ENCODE results near the gene OPN1LW.

Gene OPN1LW

DNA sequence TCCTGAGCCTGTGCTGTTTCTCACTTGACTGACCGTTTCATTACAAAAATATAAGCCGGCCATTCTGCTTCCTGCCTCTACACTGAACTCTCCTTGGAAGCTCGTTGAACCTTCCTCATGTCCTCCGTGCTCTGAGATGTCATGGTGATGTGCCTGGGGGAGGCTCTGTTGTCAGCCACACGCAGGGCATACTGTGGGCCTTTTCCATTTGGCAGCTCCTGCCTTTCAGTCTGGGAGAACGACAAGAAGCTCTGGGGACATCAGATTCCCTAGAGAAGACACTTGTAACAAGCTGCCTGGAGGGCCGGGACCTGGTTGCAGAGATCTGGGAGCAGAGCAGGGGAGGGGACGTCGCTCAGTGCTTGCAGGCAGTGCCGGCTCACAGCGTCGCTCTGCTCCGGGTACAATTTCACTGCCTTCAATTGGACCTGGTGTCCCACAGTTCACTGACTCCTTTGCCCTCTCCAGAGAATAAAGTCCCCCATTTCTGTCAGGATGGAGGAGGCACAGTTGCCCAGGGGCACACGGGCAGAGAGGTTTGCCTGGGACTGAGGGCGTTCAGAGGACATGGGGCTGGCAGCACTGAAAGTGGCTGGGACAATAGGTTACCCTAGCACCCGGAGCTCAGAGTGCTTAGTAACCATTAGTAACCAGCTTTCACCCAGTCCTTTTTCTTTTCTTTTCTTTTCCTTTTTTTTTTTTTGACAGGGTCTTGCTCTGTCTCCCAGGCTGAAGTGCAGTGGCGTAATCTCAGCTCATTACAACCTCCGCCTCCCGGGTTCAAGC, 27.4 kb upstream of the OPN1LW start:
- Histone ChIP-seq H3K4me3 (ENCODE audit: low read depth in 1 of 2, low read length in 1 of 2) (no peak overlapping the region), H3K9me3 (no peaks in the 10 kb centered on the region), H3K27ac (no peak overlapping the region), H3K27me3 (no peaks in the 10 kb centered on the region), H3K4me1 (ENCODE audit: control insufficient read depth in 1 of 2, insufficient read depth in 1 of 2, low read depth in 1 of 2, low read length in 1 of 2) (peaks cover 9 to 27% of the 10 kb centered on the region in 2 experiments), H3K36me3 (no peaks in the 10 kb centered on the region)
- TF ChIP-seq, protein P1, sequence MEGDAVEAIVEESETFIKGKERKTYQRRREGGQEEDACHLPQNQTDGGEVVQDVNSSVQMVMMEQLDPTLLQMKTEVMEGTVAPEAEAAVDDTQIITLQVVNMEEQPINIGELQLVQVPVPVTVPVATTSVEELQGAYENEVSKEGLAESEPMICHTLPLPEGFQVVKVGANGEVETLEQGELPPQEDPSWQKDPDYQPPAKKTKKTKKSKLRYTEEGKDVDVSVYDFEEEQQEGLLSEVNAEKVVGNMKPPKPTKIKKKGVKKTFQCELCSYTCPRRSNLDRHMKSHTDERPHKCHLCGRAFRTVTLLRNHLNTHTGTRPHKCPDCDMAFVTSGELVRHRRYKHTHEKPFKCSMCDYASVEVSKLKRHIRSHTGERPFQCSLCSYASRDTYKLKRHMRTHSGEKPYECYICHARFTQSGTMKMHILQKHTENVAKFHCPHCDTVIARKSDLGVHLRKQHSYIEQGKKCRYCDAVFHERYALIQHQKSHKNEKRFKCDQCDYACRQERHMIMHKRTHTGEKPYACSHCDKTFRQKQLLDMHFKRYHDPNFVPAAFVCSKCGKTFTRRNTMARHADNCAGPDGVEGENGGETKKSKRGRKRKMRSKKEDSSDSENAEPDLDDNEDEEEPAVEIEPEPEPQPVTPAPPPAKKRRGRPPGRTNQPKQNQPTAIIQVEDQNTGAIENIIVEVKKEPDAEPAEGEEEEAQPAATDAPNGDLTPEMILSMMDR (IDR thresholded peaks at IDR 0.05) = no peak

DNA sequence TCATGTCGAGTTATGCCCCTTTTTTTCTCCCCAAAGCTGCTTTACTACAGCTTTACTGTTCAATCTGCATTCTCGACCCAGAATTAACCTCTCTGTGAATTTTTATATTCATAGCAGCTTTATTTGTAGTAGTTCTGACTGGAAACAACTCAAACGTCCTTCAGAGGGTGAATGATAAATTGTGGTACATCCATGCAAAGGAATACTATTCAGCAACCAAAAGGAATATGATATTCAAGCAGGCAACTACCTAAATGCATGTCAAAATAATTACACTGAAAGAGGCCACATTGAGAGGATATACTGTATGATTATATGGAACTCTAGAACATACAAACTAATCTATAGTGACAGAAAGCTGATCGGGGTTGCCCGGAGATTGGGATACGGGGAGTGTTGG, 26.5 kb upstream of the OPN1LW start:
- TF ChIP-seq, protein P1 (IDR thresholded peaks at IDR 0.05) = no peak
- Histone ChIP-seq H3K27ac (no peak overlapping the region), H3K4me3 (ENCODE audit: low read depth in 1 of 2, low read length in 1 of 2) (no peak overlapping the region), H3K9me3 (no peaks in the 10 kb centered on the region), H3K4me1 (ENCODE audit: control insufficient read depth in 1 of 2, insufficient read depth in 1 of 2, low read depth in 1 of 2, low read length in 1 of 2) (peaks cover 9 to 29% of the 10 kb centered on the region in 2 experiments), H3K36me3 (no peaks in the 10 kb centered on the region), H3K27me3 (no peaks in the 10 kb centered on the region)

DNA sequence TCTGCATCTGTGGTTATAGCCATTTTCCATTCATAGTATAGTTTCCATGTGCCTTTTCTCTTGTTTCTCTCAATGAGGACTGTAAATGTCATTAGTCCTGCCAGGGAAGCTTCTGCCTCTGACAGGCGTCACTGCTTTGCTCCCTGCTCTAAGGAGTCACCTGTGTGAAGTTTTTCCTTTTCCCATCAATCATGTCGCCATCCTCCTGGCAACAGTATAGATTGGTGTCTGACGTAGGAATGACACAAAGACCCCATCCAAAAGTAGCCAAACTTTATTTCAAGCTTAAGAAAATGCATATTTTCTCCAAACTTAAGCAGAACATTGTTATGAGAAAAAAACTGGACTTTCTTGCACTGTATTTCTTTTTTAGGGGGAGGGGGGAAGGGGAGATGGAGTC, 23.5 kb upstream of the OPN1LW start:
- TF ChIP-seq, protein P1 (IDR thresholded peaks at IDR 0.05) = no peak
- Histone ChIP-seq H3K4me3 (ENCODE audit: low read depth in 1 of 2, low read length in 1 of 2) (no peak overlapping the region), H3K36me3 (no peaks in the 10 kb centered on the region)

GRCh38 chrX:154121207-154121606, 22.8 kb upstream of the OPN1LW start:
- Histone ChIP-seq H3K36me3 (no peaks in the 10 kb centered on the region), H3K9me3 (no peaks in the 10 kb centered on the region), H3K27ac (peak overlapping the region; percentile 94), H3K4me3 (ENCODE audit: low read depth in 1 of 2, low read length in 1 of 2) (no peak overlapping the region), H3K27me3 (no peaks in the 10 kb centered on the region), H3K4me1 (ENCODE audit: control insufficient read depth in 1 of 2, insufficient read depth in 1 of 2, low read depth in 1 of 2, low read length in 1 of 2) (peaks cover 23 to 28% of the 10 kb centered on the region in 2 experiments)
- TF ChIP-seq, protein P1 (IDR thresholded peaks at IDR 0.05) = no peak

More for the DNA sequence above, 23.5 kb upstream of the OPN1LW start:
- Histone ChIP-seq H3K27ac (no peak overlapping the region), H3K4me1 (ENCODE audit: control insufficient read depth in 1 of 2, insufficient read depth in 1 of 2, low read depth in 1 of 2, low read length in 1 of 2) (peaks cover 23 to 27% of the 10 kb centered on the region in 2 experiments), H3K9me3 (no peaks in the 10 kb centered on the region), H3K27me3 (no peaks in the 10 kb centered on the region)

DNA sequence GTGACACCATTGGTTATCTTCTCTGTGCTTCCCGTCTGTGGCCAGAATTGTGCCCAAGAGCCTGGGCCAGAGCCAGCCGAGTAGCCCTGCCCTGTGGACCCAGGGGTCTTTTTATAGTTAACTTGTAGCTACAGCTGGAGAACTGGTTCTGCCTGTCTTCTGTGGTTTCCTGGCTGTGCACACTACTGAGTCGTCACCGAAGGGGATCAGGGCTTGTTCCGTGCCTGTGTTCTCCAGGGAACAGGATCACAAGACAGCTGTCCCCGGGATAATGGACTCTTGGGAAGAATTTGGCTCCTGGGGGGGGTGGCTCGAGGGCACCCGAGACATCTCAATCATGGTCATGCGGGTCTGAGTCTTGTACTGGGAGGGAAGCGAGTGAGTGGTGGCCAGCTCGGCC, 22.1 kb upstream of the OPN1LW start:
- TF ChIP-seq, protein P1 (IDR thresholded peaks at IDR 0.05) = no peak
- Histone ChIP-seq H3K27ac (peak overlapping the region; percentile 94), H3K9me3 (no peaks in the 10 kb centered on the region)

More for the DNA sequence above, 22.1 kb upstream of the OPN1LW start:
- H3K4me3 ChIP-seq (ENCODE audit: low read depth in 1 of 2, low read length in 1 of 2) = no peak overlapping the region
- peaks cover 23 to 28% of the 10 kb centered on the region in 2 experiments for H3K4me1 ChIP-seq (ENCODE audit: control insufficient read depth in 1 of 2, insufficient read depth in 1 of 2, low read depth in 1 of 2, low read length in 1 of 2)
- no peaks in the 10 kb centered on the region for H3K27me3 ChIP-seq
- no peaks in the 10 kb centered on the region for H3K36me3 ChIP-seq
